Measurements from ENCODE around the gene HSD11B2. TPM values are rescaled to one million over a fixed set of nuclear protein-coding genes. Genes with fewer than 3 reads are reported as not detected.

HSD11B2 gene
- total and polyA plus RNA-seq, 2 donors (not counting 3 experiments of a cell fraction or from before 2014, with no cell fraction given), result 0.10 TPM; not detected in 1

DNA sequence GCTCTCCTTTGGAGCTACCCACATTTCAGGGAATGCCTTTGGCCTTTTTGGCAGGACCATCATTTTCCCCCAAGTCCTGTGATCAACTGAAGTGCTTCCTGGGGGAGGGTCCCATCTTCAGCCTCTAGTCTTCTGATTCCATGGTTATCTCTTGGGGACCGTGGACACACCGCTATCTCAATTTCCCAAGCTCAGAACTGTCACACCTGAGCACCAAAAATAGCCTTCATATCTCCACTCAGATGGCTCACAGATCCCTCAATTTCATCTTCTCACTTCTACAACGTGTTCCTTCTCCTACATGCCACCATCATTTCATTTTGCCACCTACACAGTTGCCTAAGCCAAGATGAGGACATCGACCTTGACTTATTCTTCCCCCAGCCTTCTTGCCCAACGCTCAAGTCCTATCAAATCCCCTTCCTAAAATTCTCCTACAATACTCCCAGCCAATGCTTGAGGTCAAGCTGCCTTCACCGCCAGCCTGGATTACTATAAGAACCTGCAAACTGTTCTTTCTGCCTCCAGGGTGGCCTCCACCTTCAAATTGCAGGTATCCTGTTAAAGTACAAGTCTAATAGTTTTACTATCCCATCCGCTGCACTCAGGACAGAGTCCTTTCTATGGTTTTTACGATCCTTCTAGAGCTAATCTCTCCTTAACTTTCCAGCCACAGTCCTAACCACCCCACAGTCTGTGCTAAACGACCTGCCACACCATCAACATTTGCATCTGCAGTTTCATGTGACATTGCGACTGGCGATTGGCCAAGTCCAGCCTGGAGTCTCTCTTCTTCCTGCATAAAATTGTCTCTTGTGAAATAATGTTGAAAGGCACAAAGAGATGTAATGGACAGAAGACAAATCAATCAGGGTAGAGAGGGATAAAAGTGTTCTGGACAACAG lies 43.9 kb downstream of the HSD11B2 start:
- FAIRE-seq, result no peak
- POLR2A ChIA-PET, result no interaction called here

More for the DNA sequence above, 43.9 kb downstream of the HSD11B2 start:
- no peaks in the 10 kb centered on the region for H3K9me3 ChIP-seq (replicated peaks; ENCODE audit: control insufficient read depth, insufficient read depth, low read length)
- no peak overlapping the region for H2AFZ ChIP-seq (ENCODE audit: low read depth, low read length)
- no peaks in the 10 kb centered on the region for H3K27me3 ChIP-seq (ENCODE audit: control insufficient read depth in 2 of 2, insufficient read depth in 2 of 2, low read length in 2 of 2)
- intact Hi-C loops (cut with micrococcal nuclease) (no loop called here), dilution Hi-C loops (cut with MboI; ENCODE audit: extremely low pct_ligation_motif_present, low sequenced_read_pairs) (no loop called here)
- no peaks in the 10 kb centered on the region for H3K9me1 ChIP-seq (replicated peaks; ENCODE audit: control insufficient read depth, extremely low read depth, insufficient read depth, low read length)
- no peak overlapping the region for H3K4me3 ChIP-seq (replicated peaks in 1 of 3; ENCODE audit: insufficient read depth in 1 of 3, low read depth in 1 of 3, low read length in 3 of 3)
- no peak for TF ChIP-seq POLR2A (IDR thresholded peaks at IDR 0.05; ENCODE audit: low read depth, low read length)
- no peak for TF ChIP-seq JUN (IDR thresholded peaks at IDR 0.05; ENCODE audit: borderline replicate concordance, insufficient read depth, insufficient read length, low read depth)
- TF ChIP-seq, protein P1, sequence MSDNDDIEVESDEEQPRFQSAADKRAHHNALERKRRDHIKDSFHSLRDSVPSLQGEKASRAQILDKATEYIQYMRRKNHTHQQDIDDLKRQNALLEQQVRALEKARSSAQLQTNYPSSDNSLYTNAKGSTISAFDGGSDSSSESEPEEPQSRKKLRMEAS (IDR thresholded peaks at IDR 0.05; ENCODE audit: insufficient read depth, insufficient read length), result no peak
- TF ChIP-seq, protein P2, sequence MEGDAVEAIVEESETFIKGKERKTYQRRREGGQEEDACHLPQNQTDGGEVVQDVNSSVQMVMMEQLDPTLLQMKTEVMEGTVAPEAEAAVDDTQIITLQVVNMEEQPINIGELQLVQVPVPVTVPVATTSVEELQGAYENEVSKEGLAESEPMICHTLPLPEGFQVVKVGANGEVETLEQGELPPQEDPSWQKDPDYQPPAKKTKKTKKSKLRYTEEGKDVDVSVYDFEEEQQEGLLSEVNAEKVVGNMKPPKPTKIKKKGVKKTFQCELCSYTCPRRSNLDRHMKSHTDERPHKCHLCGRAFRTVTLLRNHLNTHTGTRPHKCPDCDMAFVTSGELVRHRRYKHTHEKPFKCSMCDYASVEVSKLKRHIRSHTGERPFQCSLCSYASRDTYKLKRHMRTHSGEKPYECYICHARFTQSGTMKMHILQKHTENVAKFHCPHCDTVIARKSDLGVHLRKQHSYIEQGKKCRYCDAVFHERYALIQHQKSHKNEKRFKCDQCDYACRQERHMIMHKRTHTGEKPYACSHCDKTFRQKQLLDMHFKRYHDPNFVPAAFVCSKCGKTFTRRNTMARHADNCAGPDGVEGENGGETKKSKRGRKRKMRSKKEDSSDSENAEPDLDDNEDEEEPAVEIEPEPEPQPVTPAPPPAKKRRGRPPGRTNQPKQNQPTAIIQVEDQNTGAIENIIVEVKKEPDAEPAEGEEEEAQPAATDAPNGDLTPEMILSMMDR (IDR thresholded peaks at IDR 0.05; ENCODE audit: extremely low read depth in 1 of 2, insufficient read depth in 1 of 2, low read depth in 1 of 2, low read length in 2 of 2), result no peak
- no peak for TF ChIP-seq POLR2AphosphoS5 (IDR thresholded peaks at IDR 0.05; ENCODE audit: insufficient read depth, low read depth, low read length)
- no peak for TF ChIP-seq GATA2 (IDR thresholded peaks at IDR 0.05; ENCODE audit: insufficient read depth, insufficient read length, low read depth, low read length)
- no peak for TF ChIP-seq FOS (IDR thresholded peaks at IDR 0.05; ENCODE audit: borderline replicate concordance, insufficient read depth, low read length)
- TF ChIP-seq MYC (IDR thresholded peaks at IDR 0.05; ENCODE audit: low read depth, low read length), result no peak
- TF ChIP-seq EZH2 (IDR thresholded peaks at IDR 0.05; ENCODE audit: borderline replicate concordance, low read depth, low read length, severe bottlenecking), result no peak
- no peaks in the 10 kb centered on the region for H3K36me3 ChIP-seq (ENCODE audit: control insufficient read depth in 2 of 2, extremely low read depth in 1 of 2, insufficient read depth in 2 of 2, low read length in 2 of 2)
- no peak overlapping the region for H3K4me2 ChIP-seq (ENCODE audit: insufficient read depth, low read length)
- no TSS peak for BruUV-seq (replicated peaks)
- H3K79me2 ChIP-seq (ENCODE audit: control insufficient read depth, insufficient read depth, low read length), result peaks cover 42% of the 10 kb centered on the region
- peaks cover 5% of the 10 kb centered on the region for H3K4me1 ChIP-seq (ENCODE audit: control insufficient read depth, extremely low read depth, insufficient read depth, low read length)
- H3K9ac ChIP-seq (replicated peaks; ENCODE audit: extremely low read depth, insufficient read depth, low read length), result no peak overlapping the region
- no peak for DNase-seq (ENCODE audit: low read depth, low spot score)
- peaks cover 2% of the 10 kb centered on the region for H4K20me1 ChIP-seq (replicated peaks; ENCODE audit: control insufficient read depth, extremely low read depth, insufficient read depth, low read length)
- CTCF ChIA-PET, result interaction anchor here (0.6 kb wide), 1 partner anchor 47 kb away, joined by 3 read pairs; no protein-coding TSS in a partner anchor
- no peak overlapping the region for H3K27ac ChIP-seq (ENCODE audit: insufficient read depth, low read depth, low read length)
